SU-DHL-6 (cell line): ENCODE results near the gene ANKRD66.

Experiments
- H2AFZ ChIP-seq: fragments of 200-600 bp; sonication (generic); 2 replicates; pipeline ENCODE4 v1.6.1; 2014; ENCODE audit warnings: low read depth, mild to moderate bottlenecking, moderate library complexity, mixed read lengths, antibody characterized with exemption, low read length; ENCODE audit not compliant: severe bottlenecking
- H3F3A ChIP-seq: fragments of 200-600 bp; shearing (Covaris generic); 2 replicates; pipeline ENCODE4 v1.6.0; 2016; ENCODE audit warnings: antibody characterized with exemption, mild to moderate bottlenecking; ENCODE audit not compliant: insufficient read depth
- H3K27ac ChIP-seq: fragments of 200-600 bp; sonication (generic); 2 replicates; pipeline ENCODE4 v1.5.1; 2016; ENCODE audit warnings: low read depth, mild to moderate bottlenecking, low read length, moderate library complexity, mixed read lengths
- H3K27me3 ChIP-seq: fragments of 200-600 bp; sonication (generic), shearing (Covaris generic); 2 replicates; pipeline ENCODE4 v1.6.0; 2014; ENCODE audit warnings: mild to moderate bottlenecking, low read length
- H3K36me3 ChIP-seq: fragments of 200-600 bp; sonication (generic); 2 replicates; pipeline ENCODE4 v1.6.1; 2014; ENCODE audit warnings: mild to moderate bottlenecking, low read length, mixed read lengths
- H3K4me2 ChIP-seq: fragments of 300-600, 200-600 bp; shearing (Covaris generic), sonication (generic); 2 replicates; pipeline ENCODE4 v1.6.0; 2014; ENCODE audit warnings: low read length, low read depth, mild to moderate bottlenecking; ENCODE audit not compliant: poor library complexity, severe bottlenecking
- H3K4me3 ChIP-seq: fragments of 200-600 bp; sonication (generic); 2 replicates; pipeline ENCODE4 v1.5.1; 2014; ENCODE audit warnings: antibody characterized with exemption, low read length, mild to moderate bottlenecking, mixed read lengths; ENCODE audit not compliant: insufficient read depth, poor library complexity, severe bottlenecking
- H3K79me2 ChIP-seq: fragments of 200-600 bp; sonication (generic); 2 replicates; pipeline ENCODE4 v1.6.1; 2014; ENCODE audit warnings: mild to moderate bottlenecking, low read length, moderate library complexity; ENCODE audit not compliant: insufficient read depth
- H3K9ac ChIP-seq: fragments of 200-600 bp; sonication (generic); 2 replicates; pipeline ENCODE4 v1.7.0; 2014; ENCODE audit warnings: mild to moderate bottlenecking, low read length
- H3K9me2 ChIP-seq: fragments of 200-600 bp; sonication (generic); replicated peaks from 2 replicates; pipeline ENCODE4 v1.6.1; 2014; ENCODE audit warnings: low read length; ENCODE audit not compliant: insufficient read depth
- H3K9me3 ChIP-seq: fragments of 200-600 bp; sonication (generic); 2 replicates; pipeline ENCODE4 v1.6.1; 2014; ENCODE audit warnings: low read length, mixed read lengths; ENCODE audit not compliant: insufficient read depth
- H4K20me1 ChIP-seq: fragments of 200-600 bp; sonication (generic); 2 replicates; pipeline ENCODE4 v1.6.1; 2014; ENCODE audit warnings: low read depth, mild to moderate bottlenecking, antibody characterized with exemption, low read length, moderate library complexity, mixed read lengths
- CTCF ChIP-seq: fragments of 200-600 bp; sonication (generic); IDR thresholded peaks from one replicate; pipeline ENCODE4 v1.5.1; 2017; ENCODE audit warnings: antibody characterized with exemption, mild to moderate bottlenecking, low read length, moderate library complexity; ENCODE audit not compliant: insufficient read depth, poor library complexity, severe bottlenecking
- EZH2phosphoT487 ChIP-seq: fragments of 200-600 bp; sonication (generic), shearing (Covaris generic); conservative IDR thresholded peaks from 2 replicates; pipeline ENCODE4 v1.6.1; 2018; ENCODE audit warnings: mild to moderate bottlenecking, antibody characterized with exemption, low read length, moderate library complexity, mixed read lengths

Gene ANKRD66

GRCh38 chr6:46735720-46736031 lies 11.1 kb upstream of the ANKRD66 start:
- no peak overlapping the region for H2AFZ ChIP-seq
- no peaks in the 10 kb centered on the region for H3K36me3 ChIP-seq
- H3K9me3 ChIP-seq = no peaks in the 10 kb centered on the region
- no peak overlapping the region for H3K27ac ChIP-seq
- no peaks in the 10 kb centered on the region for H4K20me1 ChIP-seq
- H3K9ac ChIP-seq = no peak overlapping the region
- no peaks in the 10 kb centered on the region for H3F3A ChIP-seq
- TF ChIP-seq EZH2phosphoT487 (no peak), CTCF (no peak)
- H3K9me2 ChIP-seq = no peaks in the 10 kb centered on the region
- no peaks in the 10 kb centered on the region for H3K79me2 ChIP-seq
- H3K27me3 ChIP-seq = no peaks in the 10 kb centered on the region
- no peak overlapping the region for H3K4me3 ChIP-seq
- H3K4me2 ChIP-seq = no peak overlapping the region

- TF ChIP-seq EZH2phosphoT487 = no peak
- H3K36me3 ChIP-seq = no peaks in the 10 kb centered on the region
- H3K9me2 ChIP-seq = no peaks in the 10 kb centered on the region
- no peaks in the 10 kb centered on the region for H3K79me2 ChIP-seq
- no peaks in the 10 kb centered on the region for H4K20me1 ChIP-seq
- no peak overlapping the region for H3K4me2 ChIP-seq
- H3F3A ChIP-seq = no peaks in the 10 kb centered on the region
- H3K9me3 ChIP-seq = no peaks in the 10 kb centered on the region
- no peak overlapping the region for H2AFZ ChIP-seq
- H3K4me3 ChIP-seq = no peak overlapping the region
- no peak overlapping the region for H3K27ac ChIP-seq
- H3K27me3 ChIP-seq = no peaks in the 10 kb centered on the region
- no peak overlapping the region for H3K9ac ChIP-seq
These were observed 9.8 kb upstream of the ANKRD66 start for GRCh38 chr6:46736906-46737305.

- no peaks in the 10 kb centered on the region for H3K36me3 ChIP-seq
- H3K27ac ChIP-seq = no peak overlapping the region
- H3K4me3 ChIP-seq = no peak overlapping the region
- no peaks in the 10 kb centered on the region for H3K27me3 ChIP-seq
- H3K79me2 ChIP-seq = no peaks in the 10 kb centered on the region
- H3K4me2 ChIP-seq = no peak overlapping the region
- H3K9me2 ChIP-seq = no peaks in the 10 kb centered on the region
- H3F3A ChIP-seq = no peaks in the 10 kb centered on the region
- TF ChIP-seq CTCF (no peak), EZH2phosphoT487 (no peak)
- H3K9ac ChIP-seq = no peak overlapping the region
- no peaks in the 10 kb centered on the region for H4K20me1 ChIP-seq
- no peak overlapping the region for H2AFZ ChIP-seq
- no peaks in the 10 kb centered on the region for H3K9me3 ChIP-seq
These were observed 5.3 kb upstream of the ANKRD66 start for GRCh38 chr6:46741482-46741881.

GRCh38 chr6:46741910-46742309 lies 4.8 kb upstream of the ANKRD66 start:
- Histone ChIP-seq H3K79me2 (no peaks in the 10 kb centered on the region), H3K36me3 (no peaks in the 10 kb centered on the region), H2AFZ (no peak overlapping the region), H3F3A (no peaks in the 10 kb centered on the region), H4K20me1 (no peaks in the 10 kb centered on the region), H3K9me3 (no peaks in the 10 kb centered on the region), H3K4me3 (no peak overlapping the region), H3K4me2 (no peak overlapping the region), H3K27ac (no peak overlapping the region), H3K27me3 (no peaks in the 10 kb centered on the region), H3K9me2 (no peaks in the 10 kb centered on the region), H3K9ac (no peak overlapping the region)
- no peak for TF ChIP-seq CTCF
